ENCODE results near the gene TANGO6. TPM values are rescaled to one million over a fixed set of nuclear protein-coding genes. Genes with fewer than 3 reads are reported as not detected.

Gene TANGO6
- total and polyA plus RNA-seq, 2 of the 8 experiments (the other 6 are each of a cell fraction or from before 2014, with no cell fraction given): 5.0 to 19.5 TPM

DNA sequence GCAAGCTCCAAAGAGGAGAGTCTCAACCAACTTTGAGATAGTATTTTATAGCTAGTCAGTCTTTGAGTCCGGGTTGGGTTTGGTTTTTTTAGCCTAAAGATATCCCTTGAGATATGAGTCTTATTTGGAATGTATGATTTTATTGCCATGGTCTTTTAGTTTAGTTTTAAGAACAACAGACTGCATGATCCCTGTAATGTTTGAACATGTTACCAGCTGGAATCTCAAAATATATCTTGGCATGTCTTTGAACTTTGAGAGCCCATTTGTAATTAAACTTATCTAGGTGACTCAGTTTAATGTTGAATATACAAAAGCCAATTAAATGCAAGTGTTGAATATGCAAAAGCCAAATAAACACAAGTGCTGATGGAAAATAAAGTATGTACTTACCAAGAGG, 100.6 kb downstream of the TANGO6 start (continued):
- TF ChIP-seq, protein P1, sequence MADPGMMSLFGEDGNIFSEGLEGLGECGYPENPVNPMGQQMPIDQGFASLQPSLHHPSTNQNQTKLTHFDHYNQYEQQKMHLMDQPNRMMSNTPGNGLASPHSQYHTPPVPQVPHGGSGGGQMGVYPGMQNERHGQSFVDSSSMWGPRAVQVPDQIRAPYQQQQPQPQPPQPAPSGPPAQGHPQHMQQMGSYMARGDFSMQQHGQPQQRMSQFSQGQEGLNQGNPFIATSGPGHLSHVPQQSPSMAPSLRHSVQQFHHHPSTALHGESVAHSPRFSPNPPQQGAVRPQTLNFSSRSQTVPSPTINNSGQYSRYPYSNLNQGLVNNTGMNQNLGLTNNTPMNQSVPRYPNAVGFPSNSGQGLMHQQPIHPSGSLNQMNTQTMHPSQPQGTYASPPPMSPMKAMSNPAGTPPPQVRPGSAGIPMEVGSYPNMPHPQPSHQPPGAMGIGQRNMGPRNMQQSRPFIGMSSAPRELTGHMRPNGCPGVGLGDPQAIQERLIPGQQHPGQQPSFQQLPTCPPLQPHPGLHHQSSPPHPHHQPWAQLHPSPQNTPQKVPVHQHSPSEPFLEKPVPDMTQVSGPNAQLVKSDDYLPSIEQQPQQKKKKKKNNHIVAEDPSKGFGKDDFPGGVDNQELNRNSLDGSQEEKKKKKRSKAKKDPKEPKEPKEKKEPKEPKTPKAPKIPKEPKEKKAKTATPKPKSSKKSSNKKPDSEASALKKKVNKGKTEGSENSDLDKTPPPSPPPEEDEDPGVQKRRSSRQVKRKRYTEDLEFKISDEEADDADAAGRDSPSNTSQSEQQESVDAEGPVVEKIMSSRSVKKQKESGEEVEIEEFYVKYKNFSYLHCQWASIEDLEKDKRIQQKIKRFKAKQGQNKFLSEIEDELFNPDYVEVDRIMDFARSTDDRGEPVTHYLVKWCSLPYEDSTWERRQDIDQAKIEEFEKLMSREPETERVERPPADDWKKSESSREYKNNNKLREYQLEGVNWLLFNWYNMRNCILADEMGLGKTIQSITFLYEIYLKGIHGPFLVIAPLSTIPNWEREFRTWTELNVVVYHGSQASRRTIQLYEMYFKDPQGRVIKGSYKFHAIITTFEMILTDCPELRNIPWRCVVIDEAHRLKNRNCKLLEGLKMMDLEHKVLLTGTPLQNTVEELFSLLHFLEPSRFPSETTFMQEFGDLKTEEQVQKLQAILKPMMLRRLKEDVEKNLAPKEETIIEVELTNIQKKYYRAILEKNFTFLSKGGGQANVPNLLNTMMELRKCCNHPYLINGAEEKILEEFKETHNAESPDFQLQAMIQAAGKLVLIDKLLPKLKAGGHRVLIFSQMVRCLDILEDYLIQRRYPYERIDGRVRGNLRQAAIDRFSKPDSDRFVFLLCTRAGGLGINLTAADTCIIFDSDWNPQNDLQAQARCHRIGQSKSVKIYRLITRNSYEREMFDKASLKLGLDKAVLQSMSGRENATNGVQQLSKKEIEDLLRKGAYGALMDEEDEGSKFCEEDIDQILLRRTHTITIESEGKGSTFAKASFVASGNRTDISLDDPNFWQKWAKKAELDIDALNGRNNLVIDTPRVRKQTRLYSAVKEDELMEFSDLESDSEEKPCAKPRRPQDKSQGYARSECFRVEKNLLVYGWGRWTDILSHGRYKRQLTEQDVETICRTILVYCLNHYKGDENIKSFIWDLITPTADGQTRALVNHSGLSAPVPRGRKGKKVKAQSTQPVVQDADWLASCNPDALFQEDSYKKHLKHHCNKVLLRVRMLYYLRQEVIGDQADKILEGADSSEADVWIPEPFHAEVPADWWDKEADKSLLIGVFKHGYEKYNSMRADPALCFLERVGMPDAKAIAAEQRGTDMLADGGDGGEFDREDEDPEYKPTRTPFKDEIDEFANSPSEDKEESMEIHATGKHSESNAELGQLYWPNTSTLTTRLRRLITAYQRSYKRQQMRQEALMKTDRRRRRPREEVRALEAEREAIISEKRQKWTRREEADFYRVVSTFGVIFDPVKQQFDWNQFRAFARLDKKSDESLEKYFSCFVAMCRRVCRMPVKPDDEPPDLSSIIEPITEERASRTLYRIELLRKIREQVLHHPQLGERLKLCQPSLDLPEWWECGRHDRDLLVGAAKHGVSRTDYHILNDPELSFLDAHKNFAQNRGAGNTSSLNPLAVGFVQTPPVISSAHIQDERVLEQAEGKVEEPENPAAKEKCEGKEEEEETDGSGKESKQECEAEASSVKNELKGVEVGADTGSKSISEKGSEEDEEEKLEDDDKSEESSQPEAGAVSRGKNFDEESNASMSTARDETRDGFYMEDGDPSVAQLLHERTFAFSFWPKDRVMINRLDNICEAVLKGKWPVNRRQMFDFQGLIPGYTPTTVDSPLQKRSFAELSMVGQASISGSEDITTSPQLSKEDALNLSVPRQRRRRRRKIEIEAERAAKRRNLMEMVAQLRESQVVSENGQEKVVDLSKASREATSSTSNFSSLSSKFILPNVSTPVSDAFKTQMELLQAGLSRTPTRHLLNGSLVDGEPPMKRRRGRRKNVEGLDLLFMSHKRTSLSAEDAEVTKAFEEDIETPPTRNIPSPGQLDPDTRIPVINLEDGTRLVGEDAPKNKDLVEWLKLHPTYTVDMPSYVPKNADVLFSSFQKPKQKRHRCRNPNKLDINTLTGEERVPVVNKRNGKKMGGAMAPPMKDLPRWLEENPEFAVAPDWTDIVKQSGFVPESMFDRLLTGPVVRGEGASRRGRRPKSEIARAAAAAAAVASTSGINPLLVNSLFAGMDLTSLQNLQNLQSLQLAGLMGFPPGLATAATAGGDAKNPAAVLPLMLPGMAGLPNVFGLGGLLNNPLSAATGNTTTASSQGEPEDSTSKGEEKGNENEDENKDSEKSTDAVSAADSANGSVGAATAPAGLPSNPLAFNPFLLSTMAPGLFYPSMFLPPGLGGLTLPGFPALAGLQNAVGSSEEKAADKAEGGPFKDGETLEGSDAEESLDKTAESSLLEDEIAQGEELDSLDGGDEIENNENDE (IDR thresholded peaks at IDR 0.05; ENCODE audit: insufficient replicate concordance, low read length): no peak
- TF ChIP-seq KDM1A (IDR thresholded peaks at IDR 0.05; ENCODE audit: borderline replicate concordance, low read length): no peak
- no peak for TF ChIP-seq JUN (IDR thresholded peaks at IDR 0.05; ENCODE audit: low read depth, low read length)
- TF ChIP-seq GTF2F1 (IDR thresholded peaks at IDR 0.05; ENCODE audit: borderline replicate concordance, low read depth, low read length): no peak
- no peak for TF ChIP-seq SIN3A (conservative IDR thresholded peaks at IDR 0.05 in 1 of 2, IDR thresholded peaks at IDR 0.05 in 1 of 2; ENCODE audit: low read depth in 1 of 2, low read length in 2 of 2)
- no peak for TF ChIP-seq ZNF274 (IDR thresholded peaks at IDR 0.05; ENCODE audit: borderline replicate concordance, extremely low read depth, low read length)
- TF ChIP-seq SIX5 (IDR thresholded peaks at IDR 0.05; ENCODE audit: low read depth, low read length): no peak
- TF ChIP-seq TAF1 (IDR thresholded peaks at IDR 0.05; ENCODE audit: low read depth, low read length): no peak
- TF ChIP-seq HDAC2 (IDR thresholded peaks at IDR 0.05; ENCODE audit: borderline replicate concordance in 1 of 2, low read depth in 2 of 2, low read length in 2 of 2): no peak
- no peak for TF ChIP-seq RAD21 (IDR thresholded peaks at IDR 0.05 in 1 of 2, conservative IDR thresholded peaks at IDR 0.05 in 1 of 2; ENCODE audit: low read depth in 2 of 2, low read length in 2 of 2)
